Progenitor cell of endocrine pancreas (in vitro differentiated cells): Measurements from ENCODE around the gene PLA1A. TPM values are rescaled to one million over a fixed set of nuclear protein-coding genes. Genes with fewer than 3 reads are reported as not detected.
"Not testable (repeated sequence)": the region's sequence is repeated elsewhere in the genome, so short reads cannot be mapped to it uniquely, and the experiment has no call there.

Source experiments
- DNase-seq: peaks from one replicate; pipeline ENCODE4 v3.0.0; 2021; ENCODE audit warnings: low spot score; ENCODE audit not compliant: unreplicated experiment
- H3K27ac Mint-ChIP-seq: 2 replicates; pipeline ENCODE4 v1.8.0; 2021; ENCODE audit warnings: mild to moderate bottlenecking, moderate library complexity, mixed read lengths
- H3K27me3 Mint-ChIP-seq: 2 replicates; pipeline ENCODE4 v1.8.0; 2021; ENCODE audit warnings: mixed read lengths
- H3K36me3 Mint-ChIP-seq: 2 replicates; pipeline ENCODE4 v1.8.0; 2022; ENCODE audit warnings: mixed read lengths; ENCODE audit not compliant: insufficient read depth
- H3K4me1 Mint-ChIP-seq: 2 replicates; pipeline ENCODE4 v1.8.0; 2021; ENCODE audit warnings: low read depth, mixed read lengths
- H3K4me3 Mint-ChIP-seq: 2 replicates; pipeline ENCODE4 v1.8.0; 2021; ENCODE audit warnings: low read depth, mild to moderate bottlenecking, moderate library complexity, mixed read lengths
- H3K9me3 Mint-ChIP-seq: 2 replicates; pipeline ENCODE4 v1.8.0; 2021; ENCODE audit warnings: low read depth, mixed read lengths
- CTCF ChIP-seq: fragments of 200-600 bp; sonication (generic); IDR thresholded peaks from one replicate; pipeline ENCODE4 v1.5.0; 2021; ENCODE audit warnings: antibody characterized with exemption, mild to moderate bottlenecking; ENCODE audit not compliant: unreplicated experiment
- total RNA-seq: library from RNA; stranded (reverse); gene quantifications from 2 replicates; pipeline ENCODE4 v1.2.1, GENCODE V29; 2021

The PLA1A gene
- total RNA-seq, 1 donor from 2014 or later, result not detected

GRCh38 chr3:119673875-119674274, 76.2 kb downstream of the PLA1A start:
- Mint-ChIP-seq H3K4me3 (no peak overlapping the region), H3K27ac (no peak overlapping the region)

GRCh38 chr3:119675188-119675874, 77.6 kb downstream of the PLA1A start:
- Mint-ChIP-seq H3K4me1 (peaks cover 17% of the 10 kb centered on the region), H3K27ac (no peak overlapping the region), H3K36me3 (peaks cover 9% of the 10 kb centered on the region), H3K4me3 (peak overlapping the region; percentile 90), H3K9me3 (no peaks in the 10 kb centered on the region), H3K27me3 (no peaks in the 10 kb centered on the region)
- no peak for TF ChIP-seq CTCF
- no peak for DNase-seq

More at GRCh38 chr3:119673875-119674274, 76.2 kb downstream of the PLA1A start:
- no peaks in the 10 kb centered on the region for H3K27me3 Mint-ChIP-seq
- H3K4me1 Mint-ChIP-seq, result peaks cover 17% of the 10 kb centered on the region
- peaks cover 9% of the 10 kb centered on the region for H3K36me3 Mint-ChIP-seq
- TF ChIP-seq CTCF, result no peak
- DNase-seq, result no peak
- H3K9me3 Mint-ChIP-seq, result no peaks in the 10 kb centered on the region

- Mint-ChIP-seq H3K36me3 (peaks cover 9% of the 10 kb centered on the region), H3K9me3 (no peaks in the 10 kb centered on the region), H3K4me3 (peak overlapping the region; percentile 90), H3K27ac (peak overlapping the region; percentile 95), H3K4me1 (peaks cover 17% of the 10 kb centered on the region), H3K27me3 (no peaks in the 10 kb centered on the region)
- DNase-seq, result no peak
- TF ChIP-seq CTCF, result no peak
Observed at GRCh38 chr3:119676020-119676419, 78.3 kb downstream of the PLA1A start.

- DNase-seq, result peak; percentile 93
- no peak for TF ChIP-seq CTCF
- Mint-ChIP-seq H3K27ac (peak within 1 kb of the TSS; percentile 95), H3K9me3 (no peaks in the 10 kb centered on the region), H3K4me1 (peaks cover 17% of the 10 kb centered on the region), H3K27me3 (no peaks in the 10 kb centered on the region), H3K4me3 (peak within 1 kb of the TSS; percentile 90), H3K36me3 (peaks cover 9% of the 10 kb centered on the region)
Observed at GRCh38 chr3:119676771-119677640, 79.3 kb downstream of the PLA1A start, which contains the start of gene COX17. TSS of gene COX17 (minus strand) at chr3:119677406. CDS start at chr3:119677310, 96 bp downstream.

DNA sequence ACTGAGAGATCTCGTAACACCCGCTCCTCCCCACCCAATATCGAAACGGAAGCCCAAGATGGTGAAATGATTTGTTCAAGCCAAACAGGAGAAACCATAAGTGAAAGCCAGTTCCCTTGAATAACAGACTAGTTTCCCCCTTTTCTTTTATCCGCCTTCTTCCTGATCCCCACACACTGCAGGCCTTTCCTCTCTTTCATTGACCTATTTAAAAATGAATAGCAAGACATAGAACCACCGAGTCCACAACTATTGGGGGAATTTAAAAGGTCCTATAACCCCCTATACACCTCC, 79.9 kb downstream of the PLA1A start:
- Mint-ChIP-seq H3K4me3 (peak overlapping the region; percentile 90), H3K9me3 (no peaks in the 10 kb centered on the region), H3K27ac (peak overlapping the region; percentile 95), H3K4me1 (peaks cover 17% of the 10 kb centered on the region), H3K36me3 (peaks cover 7% of the 10 kb centered on the region), H3K27me3 (no peaks in the 10 kb centered on the region)
- DNase-seq, result no peak
- TF ChIP-seq CTCF, result no peak

DNA sequence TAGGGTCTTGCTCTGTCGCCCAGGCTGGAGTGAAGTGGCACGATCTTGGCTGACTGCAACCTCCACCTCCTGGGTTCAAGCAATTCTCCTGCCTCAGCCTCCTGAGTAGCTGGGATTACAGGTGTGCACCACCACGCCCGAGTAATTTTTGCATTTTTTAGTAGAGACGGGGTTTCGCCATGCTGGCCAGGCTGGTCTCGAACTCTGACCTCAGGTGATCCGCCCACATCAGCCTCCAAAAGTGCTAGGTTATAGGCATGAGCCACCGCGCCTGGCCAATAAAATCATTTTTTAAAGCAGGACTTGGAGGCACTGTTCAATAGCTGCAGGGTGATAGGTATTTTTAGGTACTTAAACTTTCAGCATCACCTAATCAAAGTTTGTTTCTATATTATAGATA, 80.5 kb downstream of the PLA1A start:
- H3K27ac Mint-ChIP-seq, DNase-seq, H3K27me3 Mint-ChIP-seq, H3K36me3 Mint-ChIP-seq, H3K4me3 Mint-ChIP-seq, H3K9me3 Mint-ChIP-seq: not testable (repeated sequence)
- H3K4me1 Mint-ChIP-seq, result peaks cover 17% of the 10 kb centered on the region
